Duodenal mucosa (tissue), 2 donors: ENCODE measurements around the gene KLHL41.
"Not testable (repeated sequence)": the region's sequence is repeated elsewhere in the genome, so short reads cannot be mapped to it uniquely, and the experiment has no call there.

Source experiments
- H3K27ac ChIP-seq: one replicate; pipeline ENCODE4 v1.7.0; 2013; ENCODE audit warnings: low read depth, low read length
- H3K27me3 ChIP-seq, 2 donors: one replicate each; pipeline ENCODE4 v1.7.0; 2013; ENCODE audit warnings: low read length in 2 of 2, control low read depth in 1 of 2; ENCODE audit not compliant: insufficient read depth in 2 of 2, control insufficient read depth in 1 of 2
- H3K36me3 ChIP-seq, 2 donors: one replicate each; pipeline ENCODE4 v1.7.0; 2013; ENCODE audit warnings: low read length in 2 of 2, control low read depth in 1 of 2; ENCODE audit not compliant: insufficient read depth in 2 of 2, control insufficient read depth in 1 of 2
- H3K4me1 ChIP-seq, 2 donors: one replicate each; pipeline ENCODE4 v1.7.0; 2013; ENCODE audit warnings: low read length in 2 of 2, control low read depth in 1 of 2; ENCODE audit not compliant: insufficient read depth in 2 of 2, control insufficient read depth in 1 of 2
- H3K4me3 ChIP-seq, 2 donors: one replicate each; pipeline ENCODE4 v1.7.0; 2013; ENCODE audit warnings: low read length in 2 of 2, low read depth in 1 of 2
- H3K9ac ChIP-seq, 2 donors: one replicate each; pipeline ENCODE4 v1.7.0; 2013; ENCODE audit warnings: low read length in 2 of 2, low read depth in 1 of 2
- H3K9me3 ChIP-seq, 2 donors: one replicate each; pipeline ENCODE4 v1.7.0; 2013; ENCODE audit warnings: low read length in 2 of 2, control low read depth in 1 of 2; ENCODE audit not compliant: control insufficient read depth in 1 of 2

Gene KLHL41

GRCh38 chr2:169507698-169508097 lies 1.8 kb upstream of the KLHL41 start:
- no peaks in the 10 kb centered on the region for H3K36me3 ChIP-seq
- no peak overlapping the region for H3K4me3 ChIP-seq
- H3K27me3 ChIP-seq = no peaks in the 10 kb centered on the region
- H3K4me1 ChIP-seq = peaks cover 0 to 14% of the 10 kb centered on the region in 2 donors
- no peaks in the 10 kb centered on the region for H3K9me3 ChIP-seq
- H3K27ac ChIP-seq = no peak overlapping the region
- H3K9ac ChIP-seq = no peak overlapping the region

- Histone ChIP-seq H3K27me3 (no peaks in the 10 kb centered on the region), H3K4me1 (peaks cover 0 to 14% of the 10 kb centered on the region in 2 donors), H3K9me3 (no peaks in the 10 kb centered on the region), H3K4me3 (no peak overlapping the region), H3K36me3 (no peaks in the 10 kb centered on the region), H3K9ac (no peak overlapping the region), H3K27ac (no peak overlapping the region)
Observed at GRCh38 chr2:169509955-169510354, 453 bp downstream of the KLHL41 start.

GRCh38 chr2:169510496-169510895 lies 994 bp downstream of the KLHL41 start:
- no peaks in the 10 kb centered on the region for H3K36me3 ChIP-seq
- peaks cover 0 to 14% of the 10 kb centered on the region in 2 donors for H3K4me1 ChIP-seq
- H3K9me3 ChIP-seq = no peaks in the 10 kb centered on the region
- H3K9ac ChIP-seq = no peak overlapping the region
- no peak overlapping the region for H3K4me3 ChIP-seq
- no peaks in the 10 kb centered on the region for H3K27me3 ChIP-seq
- no peak overlapping the region for H3K27ac ChIP-seq

- H3K36me3 ChIP-seq = no peaks in the 10 kb centered on the region
- no peak overlapping the region for H3K27ac ChIP-seq
- no peaks in the 10 kb centered on the region for H3K27me3 ChIP-seq
Observed at GRCh38 chr2:169511818-169512217, 2.3 kb downstream of the KLHL41 start.

GRCh38 chr2:169512525-169512924 lies 3.0 kb downstream of the KLHL41 start:
- no peaks in the 10 kb centered on the region for H3K36me3 ChIP-seq
- H3K4me3 ChIP-seq = no peak overlapping the region
- no peaks in the 10 kb centered on the region for H3K9me3 ChIP-seq
- H3K27ac ChIP-seq = no peak overlapping the region
- H3K27me3 ChIP-seq = no peaks in the 10 kb centered on the region
- peaks cover 0 to 9% of the 10 kb centered on the region in 2 donors for H3K4me1 ChIP-seq
- no peak overlapping the region for H3K9ac ChIP-seq

More at GRCh38 chr2:169511818-169512217, 2.3 kb downstream of the KLHL41 start:
- Histone ChIP-seq H3K9ac (no peak overlapping the region), H3K4me1 (peaks cover 0 to 14% of the 10 kb centered on the region in 2 donors), H3K4me3 (no peak overlapping the region), H3K9me3 (no peaks in the 10 kb centered on the region)

DNA sequence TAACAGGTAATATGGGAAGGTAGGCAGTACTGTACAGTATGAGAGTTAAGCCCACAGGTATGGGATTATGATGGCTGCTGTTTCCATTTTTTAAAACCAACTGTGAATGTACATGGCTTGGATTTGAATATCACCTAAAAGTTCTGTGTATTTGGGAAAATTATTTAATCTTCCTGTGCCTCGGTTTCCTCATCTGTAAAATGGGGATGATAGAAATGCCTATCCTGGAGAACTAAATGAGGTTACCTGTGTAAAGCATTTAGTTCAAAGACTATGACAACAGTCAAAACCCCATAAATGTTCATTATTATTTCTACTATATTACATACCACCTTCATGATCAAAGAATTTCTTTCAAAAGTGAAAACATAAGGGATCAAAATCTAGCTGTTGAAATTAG lies 3.6 kb downstream of the KLHL41 start:
- no peaks in the 10 kb centered on the region for H3K27me3 ChIP-seq
- no peak overlapping the region for H3K4me3 ChIP-seq
- no peak overlapping the region for H3K27ac ChIP-seq
- H3K9ac ChIP-seq = no peak overlapping the region
- H3K4me1 ChIP-seq = peaks cover 0 to 9% of the 10 kb centered on the region in 2 donors
- H3K9me3 ChIP-seq = no peaks in the 10 kb centered on the region
- no peaks in the 10 kb centered on the region for H3K36me3 ChIP-seq

DNA sequence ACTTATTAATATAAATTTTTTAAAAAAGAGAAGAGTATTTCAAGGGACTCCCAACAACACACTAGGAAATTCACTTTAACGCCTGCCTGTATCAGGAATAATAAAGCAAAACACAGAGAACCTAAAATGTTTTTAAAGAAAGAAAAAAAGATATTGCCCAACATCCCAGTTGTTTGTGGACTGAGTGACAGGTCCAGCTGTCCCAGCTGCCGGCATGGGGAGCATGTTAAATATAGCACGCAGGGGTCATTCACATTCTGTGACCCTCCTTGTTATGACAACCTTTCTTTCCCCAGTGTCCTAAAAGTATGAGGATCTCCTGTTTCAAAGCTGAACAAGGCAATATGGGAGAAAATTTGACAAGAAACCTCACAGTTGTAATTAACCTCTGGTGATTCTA lies 4.4 kb downstream of the KLHL41 start:
- H3K27ac ChIP-seq = no peak overlapping the region
- H3K4me3 ChIP-seq = no peak overlapping the region
- peaks cover 0 to 9% of the 10 kb centered on the region in 2 donors for H3K4me1 ChIP-seq
- no peaks in the 10 kb centered on the region for H3K9me3 ChIP-seq
- H3K9ac ChIP-seq = no peak overlapping the region
- H3K36me3 ChIP-seq = no peaks in the 10 kb centered on the region
- no peaks in the 10 kb centered on the region for H3K27me3 ChIP-seq

DNA sequence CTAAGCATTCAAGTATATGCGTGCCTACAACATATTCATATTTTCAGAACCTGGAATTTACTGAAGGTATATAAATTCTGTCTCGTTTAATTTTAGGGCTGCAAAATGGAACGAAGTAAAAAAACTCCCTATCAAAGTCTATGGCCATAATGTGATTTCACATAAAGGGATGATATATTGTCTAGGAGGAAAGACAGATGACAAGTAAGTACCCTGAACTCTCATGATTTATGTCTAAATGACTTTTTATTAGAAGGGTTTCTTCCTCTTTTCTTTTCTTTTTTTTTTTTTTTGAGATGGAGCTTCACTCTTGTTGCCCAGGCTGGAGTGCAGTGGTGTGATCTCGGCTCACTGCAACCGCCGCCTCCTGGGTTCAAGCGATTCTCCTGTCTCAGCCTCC lies 5.3 kb downstream of the KLHL41 start:
- H3K9me3 ChIP-seq, H3K4me1 ChIP-seq, H3K9ac ChIP-seq, H3K36me3 ChIP-seq, H3K27me3 ChIP-seq, H3K27ac ChIP-seq, H3K4me3 ChIP-seq: not testable (repeated sequence)

- H3K9ac ChIP-seq, H3K4me1 ChIP-seq, H3K27ac ChIP-seq, H3K4me3 ChIP-seq, H3K9me3 ChIP-seq, H3K36me3 ChIP-seq, H3K27me3 ChIP-seq: not testable (repeated sequence)
Observed at GRCh38 chr2:169516488-169516995, 7.0 kb downstream of the KLHL41 start.

GRCh38 chr2:169520896-169521295 lies 11.4 kb downstream of the KLHL41 start:
- H3K9ac ChIP-seq = no peak overlapping the region
- no peaks in the 10 kb centered on the region for H3K36me3 ChIP-seq
- no peaks in the 10 kb centered on the region for H3K4me1 ChIP-seq
- no peak overlapping the region for H3K4me3 ChIP-seq
- no peaks in the 10 kb centered on the region for H3K9me3 ChIP-seq
- no peaks in the 10 kb centered on the region for H3K27me3 ChIP-seq
- H3K27ac ChIP-seq = no peak overlapping the region

- no peaks in the 10 kb centered on the region for H3K9me3 ChIP-seq
- H3K4me1 ChIP-seq = no peaks in the 10 kb centered on the region
- H3K4me3 ChIP-seq = no peak overlapping the region
- no peak overlapping the region for H3K9ac ChIP-seq
- H3K27ac ChIP-seq = no peak overlapping the region
- H3K36me3 ChIP-seq = peaks cover 0 to 4% of the 10 kb centered on the region in 2 donors
- H3K27me3 ChIP-seq = no peaks in the 10 kb centered on the region
Observed at GRCh38 chr2:169523681-169524080, 14.2 kb downstream of the KLHL41 start.
